HepG2 (cell line): ENCODE measurements around the gene S100A6. TPM values are rescaled to one million over a fixed set of nuclear protein-coding genes. Genes with fewer than 3 reads are reported as not detected.

ENCODE experiments used
- EP300 ChIP-seq, 3 experiments: sonication (generic) in 1 of 3; formaldehyde crosslinking in 1 of 3; IDR thresholded peaks; 2 replicates each; pipeline versions ENCODE4 v1.5.1 to v1.6.1; 2011 to 2020; ENCODE audit warnings: low read depth in 2 of 3, low read length in 2 of 3, borderline replicate concordance in 1 of 3, improper control_type of control experiment in 1 of 3, mild to moderate bottlenecking in 1 of 3, missing genetic modification reagents in 1 of 3, moderate library complexity in 1 of 3
- FOSL2 ChIP-seq: sonication (generic); formaldehyde crosslinking; IDR thresholded peaks from 2 replicates; pipeline ENCODE4 v1.4.0; 2020; ENCODE audit warnings: missing genetic modification reagents
- FOXA1 ChIP-seq, 2 experiments: fragments of 450-650 bp in 1 of 2; sonication (generic) in 1 of 2; formaldehyde crosslinking in 1 of 2; IDR thresholded peaks; 2 replicates each; pipeline versions ENCODE4 v1.4.0 to v1.6.1; 2016 to 2020; ENCODE audit warnings: missing genetic modification reagents in 1 of 2
- FOXP1 ChIP-seq, 2 experiments: fragments of 450-650 bp in 1 of 2; IDR thresholded peaks; 2 replicates each; pipeline ENCODE4 v1.6.1; 2017 to 2018; ENCODE audit warnings: antibody characterized with exemption in 1 of 2
- NCOA2 ChIP-seq: sonication (generic); formaldehyde crosslinking; IDR thresholded peaks from 2 replicates; pipeline ENCODE4 v1.8.0; 2022; ENCODE audit warnings: inconsistent platforms
- POLR2G ChIP-seq: fragments of 200-400 bp; formaldehyde crosslinking; IDR thresholded peaks from 2 replicates; pipeline ENCODE4 v1.6.1; 2018; ENCODE audit warnings: mild to moderate bottlenecking, low read depth, low read length, moderate library complexity
- SALL1 ChIP-seq: sonication (generic); formaldehyde crosslinking; IDR thresholded peaks from 2 replicates; pipeline ENCODE4 v1.8.0; 2022; ENCODE audit warnings: mild to moderate bottlenecking, missing genetic modification reagents
- YY1 ChIP-seq: IDR thresholded peaks from 2 replicates; pipeline ENCODE4 v1.6.1; 2011; ENCODE audit warnings: low read length, low read depth, moderate library complexity, mild to moderate bottlenecking; ENCODE audit not compliant: insufficient read depth, insufficient replicate concordance
- ZBTB20 ChIP-seq: sonication (generic); formaldehyde crosslinking; IDR thresholded peaks from 2 replicates; pipeline ENCODE4 v1.8.1; 2023; ENCODE audit warnings: missing genetic modification reagents, low read depth, mild to moderate bottlenecking, borderline replicate concordance
- ZC3H13 ChIP-seq: sonication (generic); formaldehyde crosslinking; IDR thresholded peaks from 2 replicates; pipeline ENCODE4 v1.8.1; 2023; ENCODE audit warnings: mild to moderate bottlenecking, missing genetic modification reagents, moderate library complexity
- ZNF101 ChIP-seq: sonication (generic); formaldehyde crosslinking; IDR thresholded peaks from 2 replicates; pipeline ENCODE4 v1.4.0; 2020; ENCODE audit warnings: mild to moderate bottlenecking, low read depth, missing genetic modification reagents, borderline replicate concordance
- ZNF772 ChIP-seq: sonication (generic); formaldehyde crosslinking; IDR thresholded peaks from 2 replicates; pipeline ENCODE4 v1.5.0; 2020; ENCODE audit warnings: mild to moderate bottlenecking, missing genetic modification reagents
- ZNF788 ChIP-seq: sonication (generic); formaldehyde crosslinking; IDR thresholded peaks from 2 replicates; pipeline ENCODE4 v1.5.0; 2020; ENCODE audit warnings: mild to moderate bottlenecking, missing genetic modification reagents, borderline replicate concordance
- polyA plus RNA-seq, 8 experiments: library from polyadenylated mRNA; depleted of rRNA in 3 of 8; stranded (reverse) in 7 of 8; unstranded in 1 of 8; fragments of >200 nt; fragmentation: Illumina TruSeq in 4 of 8; extraction: Trizol in 4 of 8; gene quantifications; 2 replicates each; pipeline versions ENCODE4 v1.2.1 to v1.2.3, GENCODE V29; 2011 to 2016; ENCODE audit warnings: low read depth in 4 of 8, missing spikeins in 1 of 8, mixed read lengths in 1 of 8; ENCODE audit not compliant: insufficient read depth in 1 of 8
- total RNA-seq, 5 experiments: library from RNA; depleted of rRNA; stranded (reverse); fragments of >200 nt; fragmentation: Illumina TruSeq; extraction: Trizol; gene quantifications; 2 replicates each; pipeline ENCODE4 v1.2.3, GENCODE V29; 2016; ENCODE audit warnings: low read depth in 1 of 5
- TF ChIP-seq, protein P1 (sequence below): IDR thresholded peaks from 2 replicates; pipeline ENCODE4 v1.4.0; 2020; ENCODE audit warnings: mild to moderate bottlenecking, missing genetic modification reagents
- TF ChIP-seq, protein P2 (sequence below): sonication (generic); formaldehyde crosslinking; IDR thresholded peaks from 2 replicates; pipeline ENCODE4; 2020; ENCODE audit warnings: missing genetic modification reagents, mild to moderate bottlenecking, borderline replicate concordance
- TF ChIP-seq, protein P3 (sequence below): sonication (generic); formaldehyde crosslinking; IDR thresholded peaks from 2 replicates; pipeline ENCODE4 v1.4.0; 2020; ENCODE audit warnings: missing genetic modification reagents, borderline replicate concordance

S100A6 gene
- total and polyA plus RNA-seq, 2 of the 13 experiments (the other 11 are each of a cell fraction or from before 2014, with no cell fraction given): 72.9 to 85.0 TPM

DNA sequence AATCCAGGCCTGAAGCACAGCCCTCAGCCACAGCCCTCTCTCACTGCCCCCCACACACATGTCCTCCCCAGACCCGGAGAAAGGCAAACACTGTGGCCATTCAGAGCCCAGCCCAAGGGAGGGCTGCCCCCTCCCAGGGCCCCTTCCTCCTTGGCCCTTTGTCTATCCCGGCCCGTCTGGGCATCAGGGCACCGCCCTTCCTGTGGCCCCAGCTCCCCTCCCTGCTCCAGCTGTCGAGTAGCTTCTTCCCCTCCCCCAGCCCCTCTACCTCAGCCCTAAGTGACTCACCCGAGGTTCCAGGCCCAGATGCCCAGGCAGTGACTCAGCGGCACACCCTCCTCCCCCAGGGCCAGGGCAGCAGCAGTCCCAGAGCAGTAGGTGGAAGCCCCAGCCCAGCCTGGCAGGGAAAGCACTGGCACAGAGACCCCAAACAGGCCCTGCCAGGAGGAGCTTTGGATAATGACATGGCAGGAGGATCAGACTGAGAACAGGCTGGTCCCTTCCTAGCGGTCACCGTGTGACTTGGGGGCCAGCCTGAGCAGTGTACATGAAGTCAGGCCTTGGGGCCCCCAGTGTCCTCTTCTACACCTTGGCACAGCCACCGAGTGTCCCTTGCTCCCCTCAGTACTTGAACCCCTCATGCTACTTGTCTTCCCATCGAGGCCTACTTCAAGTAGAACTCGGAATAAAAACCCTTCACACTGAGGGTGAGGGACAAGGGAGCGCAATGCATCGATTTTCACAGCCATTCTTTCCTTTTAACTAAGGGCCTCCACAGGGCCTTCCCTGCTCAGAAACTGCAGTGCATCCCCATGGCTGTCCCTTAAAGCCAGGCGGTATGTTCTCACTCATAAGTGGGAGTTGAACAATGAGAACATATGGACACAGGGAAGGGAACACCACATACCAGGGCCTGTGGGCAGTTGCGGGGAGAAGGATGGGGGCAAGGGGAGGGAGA is 30.9 kb upstream of the S100A6 start (continued):
- TF ChIP-seq, protein P1, sequence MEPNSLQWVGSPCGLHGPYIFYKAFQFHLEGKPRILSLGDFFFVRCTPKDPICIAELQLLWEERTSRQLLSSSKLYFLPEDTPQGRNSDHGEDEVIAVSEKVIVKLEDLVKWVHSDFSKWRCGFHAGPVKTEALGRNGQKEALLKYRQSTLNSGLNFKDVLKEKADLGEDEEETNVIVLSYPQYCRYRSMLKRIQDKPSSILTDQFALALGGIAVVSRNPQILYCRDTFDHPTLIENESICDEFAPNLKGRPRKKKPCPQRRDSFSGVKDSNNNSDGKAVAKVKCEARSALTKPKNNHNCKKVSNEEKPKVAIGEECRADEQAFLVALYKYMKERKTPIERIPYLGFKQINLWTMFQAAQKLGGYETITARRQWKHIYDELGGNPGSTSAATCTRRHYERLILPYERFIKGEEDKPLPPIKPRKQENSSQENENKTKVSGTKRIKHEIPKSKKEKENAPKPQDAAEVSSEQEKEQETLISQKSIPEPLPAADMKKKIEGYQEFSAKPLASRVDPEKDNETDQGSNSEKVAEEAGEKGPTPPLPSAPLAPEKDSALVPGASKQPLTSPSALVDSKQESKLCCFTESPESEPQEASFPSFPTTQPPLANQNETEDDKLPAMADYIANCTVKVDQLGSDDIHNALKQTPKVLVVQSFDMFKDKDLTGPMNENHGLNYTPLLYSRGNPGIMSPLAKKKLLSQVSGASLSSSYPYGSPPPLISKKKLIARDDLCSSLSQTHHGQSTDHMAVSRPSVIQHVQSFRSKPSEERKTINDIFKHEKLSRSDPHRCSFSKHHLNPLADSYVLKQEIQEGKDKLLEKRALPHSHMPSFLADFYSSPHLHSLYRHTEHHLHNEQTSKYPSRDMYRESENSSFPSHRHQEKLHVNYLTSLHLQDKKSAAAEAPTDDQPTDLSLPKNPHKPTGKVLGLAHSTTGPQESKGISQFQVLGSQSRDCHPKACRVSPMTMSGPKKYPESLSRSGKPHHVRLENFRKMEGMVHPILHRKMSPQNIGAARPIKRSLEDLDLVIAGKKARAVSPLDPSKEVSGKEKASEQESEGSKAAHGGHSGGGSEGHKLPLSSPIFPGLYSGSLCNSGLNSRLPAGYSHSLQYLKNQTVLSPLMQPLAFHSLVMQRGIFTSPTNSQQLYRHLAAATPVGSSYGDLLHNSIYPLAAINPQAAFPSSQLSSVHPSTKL (CRISPR knock-in tag): peak; percentile 76
- no peak for TF ChIP-seq ZNF772 (CRISPR knock-in tag)
- no peak for TF ChIP-seq ZBTB20 (CRISPR knock-in tag)
- no peak for TF ChIP-seq FOXP1 (IDR thresholded peaks at IDR 0.05)
- TF ChIP-seq FOXP1 (CRISPR knock-in tag; IDR thresholded peaks at IDR 0.05): 0 out of 2 replicates have a peak, but pooled peaks have one; percentile 27
- 0 out of 2 replicates have a peak, but pooled peaks have one; percentile 12 for TF ChIP-seq ZNF788 (CRISPR knock-in tag)
- TF ChIP-seq SALL1 (CRISPR knock-in tag): peak; percentile 62; the same call in 1 of the 2 replicates
- TF ChIP-seq EP300 (IDR thresholded peaks at IDR 0.05; ENCODE audit: low read depth in 2 of 2, low read length in 2 of 2): peak in 1 of 2 experiments; percentile 73; a peak in 2 of 4 replicates
- TF ChIP-seq EP300 (CRISPR knock-in tag; IDR thresholded peaks at IDR 0.05; ENCODE audit: borderline replicate concordance): peak; percentile 87
- peak; percentile 99 for TF ChIP-seq FOSL2
- TF ChIP-seq FOXA1 (IDR thresholded peaks at IDR 0.05): no peak
- TF ChIP-seq FOXA1 (CRISPR knock-in tag; IDR thresholded peaks at IDR 0.05): peak; percentile 12; the same call in 1 of the 2 replicates
- TF ChIP-seq ZNF101 (CRISPR knock-in tag): no peak
- peak; percentile 35 for TF ChIP-seq POLR2G
- peak; percentile 35; the same call in 1 of the 2 replicates for TF ChIP-seq NCOA2
- TF ChIP-seq, protein P2, sequence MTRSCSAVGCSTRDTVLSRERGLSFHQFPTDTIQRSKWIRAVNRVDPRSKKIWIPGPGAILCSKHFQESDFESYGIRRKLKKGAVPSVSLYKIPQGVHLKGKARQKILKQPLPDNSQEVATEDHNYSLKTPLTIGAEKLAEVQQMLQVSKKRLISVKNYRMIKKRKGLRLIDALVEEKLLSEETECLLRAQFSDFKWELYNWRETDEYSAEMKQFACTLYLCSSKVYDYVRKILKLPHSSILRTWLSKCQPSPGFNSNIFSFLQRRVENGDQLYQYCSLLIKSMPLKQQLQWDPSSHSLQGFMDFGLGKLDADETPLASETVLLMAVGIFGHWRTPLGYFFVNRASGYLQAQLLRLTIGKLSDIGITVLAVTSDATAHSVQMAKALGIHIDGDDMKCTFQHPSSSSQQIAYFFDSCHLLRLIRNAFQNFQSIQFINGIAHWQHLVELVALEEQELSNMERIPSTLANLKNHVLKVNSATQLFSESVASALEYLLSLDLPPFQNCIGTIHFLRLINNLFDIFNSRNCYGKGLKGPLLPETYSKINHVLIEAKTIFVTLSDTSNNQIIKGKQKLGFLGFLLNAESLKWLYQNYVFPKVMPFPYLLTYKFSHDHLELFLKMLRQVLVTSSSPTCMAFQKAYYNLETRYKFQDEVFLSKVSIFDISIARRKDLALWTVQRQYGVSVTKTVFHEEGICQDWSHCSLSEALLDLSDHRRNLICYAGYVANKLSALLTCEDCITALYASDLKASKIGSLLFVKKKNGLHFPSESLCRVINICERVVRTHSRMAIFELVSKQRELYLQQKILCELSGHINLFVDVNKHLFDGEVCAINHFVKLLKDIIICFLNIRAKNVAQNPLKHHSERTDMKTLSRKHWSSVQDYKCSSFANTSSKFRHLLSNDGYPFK (CRISPR knock-in tag): no peak
- TF ChIP-seq, protein P3, sequence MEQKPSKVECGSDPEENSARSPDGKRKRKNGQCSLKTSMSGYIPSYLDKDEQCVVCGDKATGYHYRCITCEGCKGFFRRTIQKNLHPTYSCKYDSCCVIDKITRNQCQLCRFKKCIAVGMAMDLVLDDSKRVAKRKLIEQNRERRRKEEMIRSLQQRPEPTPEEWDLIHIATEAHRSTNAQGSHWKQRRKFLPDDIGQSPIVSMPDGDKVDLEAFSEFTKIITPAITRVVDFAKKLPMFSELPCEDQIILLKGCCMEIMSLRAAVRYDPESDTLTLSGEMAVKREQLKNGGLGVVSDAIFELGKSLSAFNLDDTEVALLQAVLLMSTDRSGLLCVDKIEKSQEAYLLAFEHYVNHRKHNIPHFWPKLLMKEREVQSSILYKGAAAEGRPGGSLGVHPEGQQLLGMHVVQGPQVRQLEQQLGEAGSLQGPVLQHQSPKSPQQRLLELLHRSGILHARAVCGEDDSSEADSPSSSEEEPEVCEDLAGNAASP (CRISPR knock-in tag): peak; percentile 57; the same call in 1 of the 2 replicates
- peak; percentile 12 for TF ChIP-seq YY1
- TF ChIP-seq ZC3H13 (CRISPR knock-in tag): no peak
